Putamen (tissue), 1 donor: ENCODE measurements around the gene WWOX.
A peak's percentile ranks its signal among the peaks of the same experiment; 100 is the strongest.

Source experiments
- DNase-seq: peaks from one replicate; pipeline ENCODE4 v3.0.0-alpha.2; 2016; ENCODE audit warnings: low spot score

The WWOX gene

DNA sequence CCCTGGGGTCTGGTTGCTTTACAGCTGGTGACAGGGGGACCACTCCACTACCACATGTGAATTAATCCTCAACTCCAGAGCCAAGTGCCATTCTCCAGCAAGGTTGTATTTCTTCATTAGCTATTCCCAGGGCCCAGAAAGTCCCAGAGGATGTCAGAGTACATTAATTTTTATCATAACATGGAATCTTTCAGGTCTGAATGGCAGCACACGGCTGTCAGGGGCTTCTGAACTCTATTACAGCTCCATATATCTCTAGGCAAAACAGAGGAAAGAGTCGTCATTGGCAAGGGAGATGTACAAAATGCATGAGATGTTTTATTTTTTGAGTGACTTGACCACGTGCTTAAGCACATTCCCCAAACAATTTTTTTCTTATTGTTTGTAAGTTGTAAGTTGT lies 303.4 kb downstream of the WWOX start:
- DNase-seq, result no peak

- no peak for DNase-seq
These were observed 305.6 kb downstream of the WWOX start for GRCh38 chr16:78405040-78405439.

DNA sequence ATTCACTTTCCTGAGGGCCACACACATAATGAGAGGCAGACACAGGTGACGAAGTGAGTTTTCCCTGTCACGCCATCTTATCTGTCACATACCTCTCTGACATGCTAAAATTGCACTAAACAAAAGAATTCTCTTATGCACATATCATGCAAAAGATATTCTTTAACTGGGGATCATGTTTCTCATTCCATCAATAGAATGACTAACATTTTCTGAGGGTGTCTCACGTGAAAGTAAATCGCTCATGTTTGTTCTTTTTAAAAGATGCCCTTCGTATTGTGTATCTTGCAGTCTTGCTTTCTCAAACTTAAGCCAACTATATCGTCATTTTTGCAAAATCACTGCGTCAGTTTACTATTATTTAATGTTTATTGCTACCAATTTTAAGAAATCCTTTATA lies 306.4 kb downstream of the WWOX start:
- no peak for DNase-seq

DNA sequence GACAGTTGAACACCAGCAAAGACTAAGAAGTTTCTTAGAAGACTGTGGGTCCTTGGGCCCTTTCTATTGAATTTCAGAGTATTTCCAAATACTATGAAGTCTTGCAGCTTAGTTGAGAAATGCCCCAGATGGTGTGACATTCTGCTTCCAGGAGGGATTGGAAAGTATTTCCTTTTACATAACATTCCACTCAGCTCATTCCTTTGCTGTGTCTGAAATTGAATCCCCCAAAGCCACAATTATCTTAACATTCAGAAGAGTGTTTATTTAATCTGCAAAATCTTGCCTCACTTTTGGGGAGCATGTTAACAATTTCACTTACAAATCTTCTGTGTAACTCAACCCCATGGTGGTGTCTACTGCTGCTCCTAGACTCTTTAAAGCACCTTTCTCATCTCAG lies 307.7 kb downstream of the WWOX start:
- no peak for DNase-seq

GRCh38 chr16:78413651-78414050 lies 314.2 kb downstream of the WWOX start:
- DNase-seq, result no peak

- DNase-seq, result no peak
These were observed 315.6 kb downstream of the WWOX start for GRCh38 chr16:78415013-78415412.

- no peak for DNase-seq
These were observed 316.2 kb downstream of the WWOX start for GRCh38 chr16:78415669-78416068.

- no peak for DNase-seq
These were observed 316.9 kb downstream of the WWOX start for GRCh38 chr16:78416400-78416799.

- DNase-seq, result no peak
These were observed 321.8 kb downstream of the WWOX start for GRCh38 chr16:78421181-78421708.

DNA sequence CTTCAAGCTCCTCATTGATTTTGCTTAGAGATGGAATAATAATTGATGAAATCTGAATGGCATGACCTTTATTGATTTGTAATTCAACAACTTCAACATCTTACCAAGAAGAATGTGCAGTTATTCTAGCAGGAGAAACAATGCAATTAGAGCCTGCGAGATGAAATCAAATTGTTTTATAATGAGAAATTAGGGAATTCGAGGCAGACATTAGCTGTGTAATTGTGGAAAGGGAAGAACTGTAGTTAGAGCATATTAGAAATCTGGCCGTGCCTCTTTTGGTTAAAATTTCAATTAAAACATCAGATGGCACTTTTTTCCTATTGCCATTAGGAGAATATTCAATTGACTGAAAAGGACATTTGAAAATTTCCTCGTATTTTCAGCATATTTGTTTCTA lies 325.8 kb downstream of the WWOX start:
- no peak for DNase-seq

DNA sequence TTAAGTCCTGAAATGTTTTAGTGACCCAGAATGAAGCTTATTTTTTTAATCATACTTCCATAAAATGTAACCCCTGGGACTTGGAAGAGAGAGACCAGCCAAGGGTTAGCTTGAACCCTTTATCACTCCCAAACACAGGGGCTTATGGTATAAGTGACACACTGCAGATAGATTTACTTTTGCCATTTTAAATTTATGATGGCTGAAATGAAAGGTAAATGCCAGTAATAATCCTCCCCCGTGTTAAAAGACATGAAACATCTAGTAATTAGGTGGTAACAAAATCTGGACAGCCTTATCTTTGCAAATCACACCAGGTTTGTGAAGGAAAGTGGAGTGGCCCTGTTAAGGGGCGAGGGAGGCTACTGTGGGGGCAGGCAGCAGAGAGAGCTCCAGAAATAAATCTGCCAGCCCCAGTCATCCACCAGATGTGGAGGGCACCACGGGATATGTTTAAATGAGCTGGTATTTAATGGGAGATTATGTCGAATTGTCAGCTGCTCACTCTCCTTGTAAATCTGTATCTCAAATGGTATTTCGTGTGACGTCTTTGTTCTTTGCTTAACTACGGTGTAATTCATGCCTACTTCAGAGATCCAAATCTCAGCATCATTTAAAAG lies 326.5 kb downstream of the WWOX start:
- no peak for DNase-seq

GRCh38 chr16:78428193-78428592 lies 328.7 kb downstream of the WWOX start:
- no peak for DNase-seq

GRCh38 chr16:78430281-78430680 lies 330.8 kb downstream of the WWOX start:
- DNase-seq, result no peak

- no peak for DNase-seq
These were observed 331.7 kb downstream of the WWOX start for GRCh38 chr16:78431004-78431670.

DNA sequence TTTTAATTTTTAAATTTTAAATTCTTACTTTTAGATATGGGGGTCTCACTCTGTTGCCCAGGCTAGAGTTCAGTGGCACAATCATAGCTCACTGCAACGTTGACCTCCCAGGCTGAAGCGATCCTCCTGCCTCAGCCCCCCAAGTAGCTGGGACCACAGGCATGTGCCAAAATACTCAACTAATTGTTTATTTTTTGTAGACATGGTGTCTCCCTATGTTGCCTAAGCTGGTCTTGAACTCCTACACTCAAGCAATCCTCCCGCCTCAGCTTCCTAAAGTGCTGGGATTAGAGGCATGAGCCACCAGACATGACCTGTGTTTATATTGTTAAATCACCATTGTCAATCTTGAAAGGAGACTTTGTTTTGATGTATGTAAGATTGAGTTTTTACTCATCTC lies 332.2 kb downstream of the WWOX start:
- DNase-seq, result no peak

DNA sequence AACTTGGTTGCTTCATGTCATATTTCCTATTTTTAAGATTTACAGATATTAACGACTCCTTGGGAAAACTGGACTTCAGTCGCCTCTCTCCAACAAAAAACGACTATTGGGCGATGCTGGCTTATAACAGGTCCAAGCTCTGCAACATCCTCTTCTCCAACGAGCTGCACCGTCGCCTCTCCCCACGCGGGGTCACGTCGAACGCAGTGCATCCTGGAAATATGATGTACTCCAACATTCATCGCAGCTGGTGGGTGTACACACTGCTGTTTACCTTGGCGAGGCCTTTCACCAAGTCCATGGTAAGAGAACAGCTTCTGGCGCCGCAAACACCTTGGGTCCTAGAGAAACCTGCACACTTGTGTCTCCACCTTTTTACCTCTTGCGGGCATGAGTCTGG lies 333.0 kb downstream of the WWOX start:
- DNase-seq, result no peak

DNA sequence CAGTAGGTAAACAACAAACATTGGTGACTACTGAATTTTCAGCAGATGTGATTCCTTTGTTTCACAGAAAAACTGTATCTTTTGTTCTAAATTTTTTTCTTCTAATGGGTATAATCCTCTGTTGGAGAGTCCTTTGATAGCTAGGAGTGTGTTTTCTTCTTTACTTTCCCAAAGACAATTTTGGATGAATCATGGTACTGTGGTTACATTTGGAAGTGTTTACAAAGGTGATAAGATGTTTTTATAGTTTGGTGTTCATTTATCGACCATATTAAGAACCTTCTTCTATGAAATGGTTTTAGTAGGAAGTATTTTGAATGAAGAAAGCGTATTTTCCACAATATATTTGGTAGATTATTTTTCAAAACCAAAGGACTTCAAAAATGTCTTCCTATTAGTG lies 333.7 kb downstream of the WWOX start:
- DNase-seq, result no peak

DNA sequence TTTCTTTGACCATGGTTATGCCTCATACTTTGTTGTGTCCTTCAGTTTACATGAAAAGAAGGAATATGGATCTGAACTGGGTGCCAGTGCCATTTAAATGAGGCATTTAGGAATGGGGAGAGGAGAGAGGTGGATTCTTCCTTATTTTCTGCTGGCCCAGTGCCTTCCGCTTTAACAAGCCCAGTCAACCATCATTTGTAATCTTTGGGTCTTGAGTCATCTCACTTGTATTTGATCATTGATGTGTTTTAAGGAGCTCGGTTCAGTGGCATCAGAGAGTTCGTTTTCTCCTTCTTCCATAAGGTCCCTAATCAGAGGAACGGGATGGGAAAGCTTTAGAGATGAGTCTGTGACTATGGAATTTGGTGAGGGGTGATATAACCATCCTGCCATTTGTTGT lies 334.9 kb downstream of the WWOX start:
- no peak for DNase-seq

- DNase-seq, result no peak
These were observed 335.8 kb downstream of the WWOX start for GRCh38 chr16:78435260-78435659.

DNA sequence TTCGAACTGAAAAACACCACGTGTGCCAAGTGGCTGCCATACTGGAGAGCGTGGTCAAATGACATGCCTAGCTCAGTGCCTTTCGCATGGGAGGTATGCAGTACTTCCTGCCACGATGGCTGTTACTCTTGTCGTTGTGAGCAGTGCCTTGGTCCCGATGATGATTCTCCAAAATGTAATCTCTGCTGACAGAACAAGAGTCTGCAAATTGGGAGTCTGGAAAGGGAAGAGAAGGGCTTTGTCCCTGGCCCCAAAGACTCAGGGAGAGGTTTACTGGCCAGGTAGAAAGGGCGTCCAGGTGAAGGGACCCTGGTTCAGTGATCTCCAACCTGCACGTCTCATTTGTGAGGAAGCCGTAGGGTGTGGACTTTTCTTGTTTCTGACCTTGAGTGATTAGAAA lies 336.6 kb downstream of the WWOX start:
- DNase-seq, result no peak

GRCh38 chr16:78436846-78437245 lies 337.4 kb downstream of the WWOX start:
- DNase-seq, result no peak

GRCh38 chr16:78437352-78437968 lies 338.0 kb downstream of the WWOX start:
- DNase-seq, result peak; percentile 17

DNA sequence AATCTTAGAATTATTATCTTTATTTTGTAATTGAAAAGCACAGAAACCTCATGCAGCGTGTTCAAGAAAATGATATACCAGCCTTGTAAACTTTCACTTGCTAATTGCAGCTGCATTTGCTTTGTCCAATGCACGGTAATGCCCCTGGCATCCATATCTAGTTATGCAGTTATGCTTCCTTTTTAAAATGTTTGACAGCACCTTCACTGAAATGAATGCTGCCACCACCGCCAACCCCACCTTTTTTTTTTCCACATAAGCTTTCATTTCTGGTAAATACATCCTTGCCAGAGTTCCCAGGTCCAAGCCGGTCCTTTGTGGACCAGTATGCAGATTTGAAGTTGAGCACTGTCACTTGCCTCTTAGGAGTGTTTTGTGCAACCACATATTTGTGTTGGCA lies 338.8 kb downstream of the WWOX start:
- DNase-seq, result no peak

DNA sequence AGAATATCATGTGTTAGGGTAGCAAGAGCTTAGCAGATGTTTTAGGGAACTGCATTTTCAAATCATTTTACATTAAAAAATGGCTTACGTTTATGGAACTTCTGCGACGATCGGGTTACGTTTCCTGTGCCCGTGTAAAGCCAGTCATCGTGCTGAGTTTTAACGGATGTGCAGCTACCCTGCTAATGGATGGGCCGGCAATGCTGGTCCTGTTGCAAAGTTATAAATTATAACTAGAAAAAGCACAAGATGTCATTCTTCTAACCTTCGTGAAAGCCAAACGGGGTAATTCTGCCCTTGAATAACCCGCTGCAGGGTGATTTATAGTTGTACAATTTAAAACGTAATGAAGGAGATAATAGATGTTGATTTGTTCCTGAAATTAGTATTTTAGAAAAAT lies 339.2 kb downstream of the WWOX start:
- no peak for DNase-seq
